Left ventricle myocardium inferior (tissue), 1 donor: Measurements from ENCODE around the gene ZSCAN10. TPM values are rescaled to one million over a fixed set of nuclear protein-coding genes. Genes with fewer than 3 reads are reported as not detected.
A peak's percentile ranks its signal among the peaks of the same experiment; 100 is the strongest.

Experiments used
- DNase-seq: peaks from one replicate; pipeline ENCODE4 v3.0.0-alpha.2; 2020
- H3K27ac ChIP-seq: fragments of 200-600 bp; replicated peaks from 2 replicates; pipeline ENCODE4 v1.8.0; 2021
- H3K27me3 ChIP-seq: fragments of 200-600 bp; 2 replicates; pipeline ENCODE4 v1.8.0; 2021; ENCODE audit warnings: low read depth
- H3K36me3 ChIP-seq: fragments of 200-600 bp; 2 replicates; pipeline ENCODE4 v1.8.0; 2021
- H3K4me1 ChIP-seq: fragments of 200-600 bp; 2 replicates; pipeline ENCODE4 v1.8.0; 2021
- H3K4me3 ChIP-seq: fragments of 200-600 bp; 2 replicates; pipeline ENCODE4 v1.8.0; 2021; ENCODE audit warnings: mild to moderate bottlenecking, moderate library complexity
- H3K9me3 ChIP-seq: fragments of 200-600 bp; replicated peaks from 2 replicates; pipeline ENCODE4 v1.8.0; 2021
- intact Hi-C: fragments of 100-400 bp; cut with micrococcal nuclease; formaldehyde crosslinking; loops from one replicate; pipeline ENCODE4 v1.11.0; 2022
- total RNA-seq: library from RNA; stranded (reverse); fragmentation: NEBNext Ultra II Directional; extraction: Animal tissue kit (Norgen Biotek cat#: 25700); gene quantifications from one replicate; pipeline ENCODE4 v1.2.1, GENCODE V29; 2021
- TF ChIP-seq, protein P1 (sequence below): fragments of 200-600 bp; IDR thresholded peaks from 2 replicates; pipeline ENCODE4 v1.8.0; 2021; ENCODE audit warnings: antibody characterized with exemption, mild to moderate bottlenecking, borderline replicate concordance
- donor health status: DM: no; HTN: yes; CAD: no; lungs with severe emphysema.

ZSCAN10 gene
- total RNA-seq, 1 donor from 2014 or later = not detected

DNA sequence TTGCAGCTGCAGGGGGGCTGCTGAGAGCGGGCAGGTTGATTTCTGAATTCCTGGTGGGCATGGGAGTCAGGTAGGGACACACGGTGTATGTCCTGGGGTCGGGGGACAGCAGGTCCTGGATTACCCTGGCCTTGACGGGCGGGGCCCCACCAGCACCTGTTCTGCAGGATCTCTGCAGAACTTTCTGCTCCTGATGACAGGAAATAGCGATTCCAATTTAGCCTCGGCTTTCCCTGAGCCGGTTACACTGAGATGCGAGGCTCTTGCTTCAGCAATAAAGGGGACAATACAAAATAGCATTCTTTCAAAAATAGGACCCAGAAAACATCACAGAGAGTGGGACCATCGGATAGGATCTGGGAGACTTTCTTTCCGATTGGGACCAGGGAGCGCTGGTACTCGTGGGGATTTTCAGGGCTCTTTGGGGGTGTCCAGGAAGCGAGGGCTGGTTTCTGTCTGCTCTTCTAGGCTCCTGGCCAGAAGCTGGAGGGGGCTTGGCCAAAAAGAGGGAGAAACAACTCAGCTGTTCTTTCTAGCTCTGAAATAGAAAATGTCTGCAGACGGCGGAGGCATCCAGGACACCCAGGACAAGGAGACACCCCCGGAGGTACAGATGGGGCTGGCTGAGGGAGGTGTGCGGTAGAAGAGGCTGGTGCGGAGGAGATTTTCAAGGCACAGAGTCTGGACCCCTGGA, 13.9 kb upstream of the ZSCAN10 start:
- Histone ChIP-seq H3K9me3 (no peaks in the 10 kb centered on the region), H3K4me1 (peaks cover 36% of the 10 kb centered on the region), H3K27me3 (no peaks in the 10 kb centered on the region), H3K36me3 (peaks cover 31% of the 10 kb centered on the region), H3K4me3 (peak overlapping the region; percentile 92), H3K27ac (peak overlapping the region; percentile 89)
- intact Hi-C loops = no loop called here
- TF ChIP-seq, protein P1, sequence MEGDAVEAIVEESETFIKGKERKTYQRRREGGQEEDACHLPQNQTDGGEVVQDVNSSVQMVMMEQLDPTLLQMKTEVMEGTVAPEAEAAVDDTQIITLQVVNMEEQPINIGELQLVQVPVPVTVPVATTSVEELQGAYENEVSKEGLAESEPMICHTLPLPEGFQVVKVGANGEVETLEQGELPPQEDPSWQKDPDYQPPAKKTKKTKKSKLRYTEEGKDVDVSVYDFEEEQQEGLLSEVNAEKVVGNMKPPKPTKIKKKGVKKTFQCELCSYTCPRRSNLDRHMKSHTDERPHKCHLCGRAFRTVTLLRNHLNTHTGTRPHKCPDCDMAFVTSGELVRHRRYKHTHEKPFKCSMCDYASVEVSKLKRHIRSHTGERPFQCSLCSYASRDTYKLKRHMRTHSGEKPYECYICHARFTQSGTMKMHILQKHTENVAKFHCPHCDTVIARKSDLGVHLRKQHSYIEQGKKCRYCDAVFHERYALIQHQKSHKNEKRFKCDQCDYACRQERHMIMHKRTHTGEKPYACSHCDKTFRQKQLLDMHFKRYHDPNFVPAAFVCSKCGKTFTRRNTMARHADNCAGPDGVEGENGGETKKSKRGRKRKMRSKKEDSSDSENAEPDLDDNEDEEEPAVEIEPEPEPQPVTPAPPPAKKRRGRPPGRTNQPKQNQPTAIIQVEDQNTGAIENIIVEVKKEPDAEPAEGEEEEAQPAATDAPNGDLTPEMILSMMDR = no peak
- DNase-seq = no peak

DNA sequence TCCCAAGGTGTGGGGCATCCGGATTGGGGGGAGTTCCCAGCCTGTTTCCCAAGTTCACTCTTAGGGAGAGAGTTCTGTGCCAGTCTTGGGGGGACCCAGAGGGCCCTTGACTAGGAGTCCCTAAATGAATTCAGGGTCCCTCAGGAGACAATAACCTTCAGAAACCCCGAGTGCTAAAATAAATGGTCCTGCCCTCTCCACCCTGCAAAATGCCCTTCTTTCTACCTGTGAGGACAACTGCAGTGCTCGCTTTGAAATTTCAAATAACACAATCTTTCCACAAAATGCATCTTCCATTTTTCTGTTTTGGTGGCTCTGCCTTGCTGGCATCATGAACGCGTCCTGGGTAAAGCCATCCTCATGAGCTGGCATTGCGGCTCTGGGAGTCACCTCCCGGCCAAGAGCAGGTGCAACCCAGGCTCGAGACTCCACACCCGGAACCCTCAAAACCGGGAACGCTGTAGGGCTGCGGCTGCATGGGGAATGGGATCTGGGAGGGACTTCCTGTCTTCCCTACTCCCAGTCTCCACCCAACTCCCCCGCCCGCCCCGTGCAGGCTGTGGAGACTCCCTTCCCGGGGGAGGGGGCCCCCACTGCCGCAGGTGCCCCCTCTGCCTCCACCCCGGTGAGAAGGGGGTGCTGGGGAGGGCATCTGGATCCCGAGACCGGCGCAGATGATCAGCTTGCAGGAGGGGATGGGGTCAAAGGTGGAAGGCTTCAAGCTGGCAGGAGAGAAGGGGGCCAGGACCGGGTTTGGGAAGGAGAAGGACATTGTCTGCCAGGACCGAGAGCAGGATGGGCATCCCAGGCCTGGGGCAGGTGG, 13.2 kb upstream of the ZSCAN10 start, which contains the start of gene ZNF205:
TSS of gene ZNF205 (plus strand) at position 529 of the 823 bp plus-strand sequence. CDS start 845 bp downstream, outside the sequence.
- intact Hi-C loops = no loop called here
- H3K4me1 ChIP-seq = peaks cover 38% of the 10 kb centered on the region
- no peaks in the 10 kb centered on the region for H3K9me3 ChIP-seq
- peak within 1 kb of the TSS; percentile 92 for H3K4me3 ChIP-seq
- peaks cover 24% of the 10 kb centered on the region for H3K36me3 ChIP-seq
- peak; percentile 80 for DNase-seq
- TF ChIP-seq, protein P1 = no peak
- peak within 1 kb of the TSS; percentile 89 for H3K27ac ChIP-seq
- no peaks in the 10 kb centered on the region for H3K27me3 ChIP-seq

DNA sequence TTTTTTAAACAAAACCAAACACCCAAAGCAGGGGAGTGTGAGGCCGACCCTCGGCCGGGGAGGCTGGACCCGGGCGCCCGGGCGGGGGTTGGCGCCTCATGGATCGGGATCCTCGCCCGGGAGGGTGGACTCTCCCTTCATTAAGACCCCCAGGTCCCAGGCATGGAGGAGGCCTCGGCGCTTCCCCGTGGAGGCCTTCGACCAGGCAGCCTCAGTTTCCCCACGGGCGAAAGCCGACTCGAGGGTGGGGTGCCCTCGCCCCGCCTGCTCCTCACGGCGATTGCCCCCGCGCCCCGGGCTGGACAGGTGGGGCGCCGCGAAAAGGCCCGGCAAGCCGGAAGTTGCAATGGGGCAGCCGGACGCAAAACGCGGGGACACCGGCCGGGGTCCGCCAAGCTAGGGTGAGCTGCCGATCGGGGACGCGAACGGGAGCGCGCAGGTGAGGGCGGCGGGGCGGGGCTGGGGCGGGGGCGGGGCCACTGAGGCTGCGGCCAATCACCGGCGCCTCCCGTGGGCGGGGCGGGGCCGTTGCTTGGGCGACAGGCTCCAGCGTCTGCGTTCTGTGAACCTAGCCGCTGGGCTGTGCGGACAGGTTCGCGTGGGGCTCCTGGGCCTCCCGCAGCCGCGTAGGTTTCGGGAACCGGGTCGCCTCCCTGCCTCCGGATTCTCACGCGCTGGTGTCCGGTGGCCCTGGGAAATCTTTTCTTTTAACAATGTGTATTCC, 7.3 kb upstream of the ZSCAN10 start:
- Histone ChIP-seq H3K27me3 (no peaks in the 10 kb centered on the region), H3K36me3 (no peaks in the 10 kb centered on the region), H3K4me1 (peaks cover 30% of the 10 kb centered on the region), H3K9me3 (no peaks in the 10 kb centered on the region), H3K27ac (peak overlapping the region; percentile 90), H3K4me3 (peak overlapping the region; percentile 74)
- DNase-seq = peak; percentile 91
- TF ChIP-seq, protein P1 = no peak
- intact Hi-C loops = no loop called here

DNA sequence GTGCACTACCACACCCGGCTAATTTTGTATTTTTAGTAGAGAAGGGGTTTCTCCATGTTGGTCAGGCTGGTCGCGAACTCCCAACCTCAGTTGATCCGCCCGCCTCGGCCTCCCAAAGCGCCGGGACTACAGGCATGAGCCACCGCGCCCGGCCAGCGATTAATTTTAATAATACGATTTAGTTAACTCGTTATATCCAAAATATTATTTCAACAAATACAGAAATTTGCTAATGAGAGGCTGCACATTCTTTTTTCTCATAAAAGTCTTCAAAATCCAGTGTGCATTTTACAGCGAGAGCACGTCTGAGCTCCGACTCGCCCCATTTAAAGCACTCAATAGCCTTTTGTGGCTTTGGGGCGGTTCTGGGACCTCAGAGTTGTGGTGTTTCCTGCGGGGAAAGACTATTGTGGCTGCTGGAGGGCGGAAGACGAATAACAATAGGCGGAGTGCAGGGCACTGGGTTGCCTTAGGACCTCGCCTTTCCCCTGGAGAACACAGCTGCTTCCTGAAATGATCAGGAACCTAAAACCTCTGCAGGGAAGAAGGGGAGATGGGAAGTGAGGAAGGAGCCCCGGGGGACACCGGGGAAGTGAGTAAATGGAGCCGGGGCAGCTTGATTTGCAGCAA, 2.9 kb upstream of the ZSCAN10 start:
- Histone ChIP-seq H3K36me3 (no peaks in the 10 kb centered on the region), H3K4me1 (peaks cover 43% of the 10 kb centered on the region), H3K4me3 (peak overlapping the region; percentile 37), H3K27ac (peak overlapping the region; percentile 92), H3K27me3 (peaks cover 11% of the 10 kb centered on the region), H3K9me3 (no peaks in the 10 kb centered on the region)
- intact Hi-C loops = no loop called here
- TF ChIP-seq, protein P1 = no peak
- peak; percentile 43 for DNase-seq
